Tibial nerve (tissue), 3 donors: ENCODE data around the gene RIPK4.

ENCODE experiments used
- CTCF ChIP-seq, 5 experiments: fragments of 200-600 bp in 3 of 5; fragments of 450-650 bp in 2 of 5; sonication (generic) in 3 of 5; IDR thresholded peaks; one replicate each; pipeline ENCODE4 v1.5.1; 2016 to 2019; ENCODE audit warnings: antibody characterized with exemption in 5 of 5, mild to moderate bottlenecking in 3 of 5, moderate library complexity in 2 of 5
- POLR2A ChIP-seq, 2 donors: fragments of 450-650 bp; IDR thresholded peaks; one replicate each; pipeline ENCODE4 v1.6.1; 2017; ENCODE audit warnings: antibody characterized with exemption in 2 of 2, mild to moderate bottlenecking in 2 of 2, moderate library complexity in 2 of 2

DNA sequence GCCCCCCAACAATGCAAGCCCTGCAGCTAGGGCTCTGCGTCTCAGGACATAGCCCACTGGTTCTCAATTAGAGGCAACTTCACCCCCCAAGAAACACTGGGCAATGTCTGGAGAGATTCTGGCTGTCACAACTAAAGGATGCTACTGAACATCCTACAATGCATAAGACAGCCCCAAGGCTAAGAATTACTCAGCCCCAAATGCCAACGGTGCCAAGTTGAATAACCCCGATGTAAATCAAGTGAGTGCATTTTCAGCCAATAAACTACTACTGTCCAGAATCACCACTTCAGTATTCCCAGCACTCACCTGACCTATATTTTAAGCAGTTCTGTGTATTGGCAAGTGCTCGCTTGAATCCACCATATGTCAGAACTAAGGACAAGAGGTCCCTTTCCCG lies 6.9 kb downstream of the RIPK4 start:
- TF ChIP-seq POLR2A (IDR thresholded peaks at IDR 0.05) (no peak), CTCF (IDR thresholded peaks at IDR 0.05) (no peak)
